HG03342 (cell line): Measurements from ENCODE around the gene ZC2HC1B.
A peak's percentile ranks its signal among the peaks of the same experiment; 100 is the strongest.
"Not testable (repeated sequence)": the region's sequence is repeated elsewhere in the genome, so short reads cannot be mapped to it uniquely, and the experiment has no call there.

Experiments
- ATAC-seq: cut with Tn5 transposase; IDR thresholded peaks from one replicate; pipeline ENCODE4 v1.9.1; 2021; ENCODE audit warnings: mild to moderate bottlenecking, moderate library complexity; ENCODE audit not compliant: unreplicated experiment

ZC2HC1B gene, protein sequence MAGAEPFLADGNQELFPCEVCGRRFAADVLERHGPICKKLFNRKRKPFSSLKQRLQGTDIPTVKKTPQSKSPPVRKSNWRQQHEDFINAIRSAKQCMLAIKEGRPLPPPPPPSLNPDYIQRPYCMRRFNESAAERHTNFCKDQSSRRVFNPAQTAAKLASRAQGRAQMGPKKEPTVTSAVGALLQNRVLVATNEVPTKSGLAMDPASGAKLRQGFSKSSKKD

GRCh38 chr6:143864234-143864633 lies at the start of gene ZC2HC1B:
Gene ZC2HC1B (plus strand): TSS chr6:143864474. CDS start chr6:143864540, 66 bp downstream.
- no peak for ATAC-seq

- ATAC-seq: no peak
These were observed 46.7 kb upstream of the ZC2HC1B start for GRCh38 chr6:143817621-143818020.

GRCh38 chr6:143821359-143821758 lies 42.9 kb upstream of the ZC2HC1B start:
- ATAC-seq: no peak

DNA sequence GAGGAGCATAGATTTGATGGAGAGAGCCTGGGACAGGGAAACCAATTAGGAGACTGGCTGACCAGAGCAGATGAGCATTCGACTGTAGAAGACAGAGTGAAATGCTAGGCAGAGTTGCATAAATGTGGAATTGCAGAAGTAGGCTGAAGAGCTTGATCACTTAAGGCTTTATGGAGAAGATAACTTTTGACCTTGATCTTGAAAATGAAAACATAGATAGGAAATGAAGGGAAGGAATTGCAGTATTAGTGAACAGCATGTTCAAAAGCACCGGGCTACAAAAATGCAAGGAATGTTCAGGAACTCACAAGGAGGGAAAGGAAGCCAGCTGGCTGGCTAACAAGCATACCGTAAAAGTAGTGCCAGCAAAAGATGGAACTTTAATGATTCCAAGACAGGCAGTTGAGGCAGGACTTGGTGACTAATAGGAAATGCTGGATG lies 41.7 kb upstream of the ZC2HC1B start:
- ATAC-seq: no peak

- ATAC-seq: no peak
These were observed 40.7 kb upstream of the ZC2HC1B start for GRCh38 chr6:143823548-143823947.

DNA sequence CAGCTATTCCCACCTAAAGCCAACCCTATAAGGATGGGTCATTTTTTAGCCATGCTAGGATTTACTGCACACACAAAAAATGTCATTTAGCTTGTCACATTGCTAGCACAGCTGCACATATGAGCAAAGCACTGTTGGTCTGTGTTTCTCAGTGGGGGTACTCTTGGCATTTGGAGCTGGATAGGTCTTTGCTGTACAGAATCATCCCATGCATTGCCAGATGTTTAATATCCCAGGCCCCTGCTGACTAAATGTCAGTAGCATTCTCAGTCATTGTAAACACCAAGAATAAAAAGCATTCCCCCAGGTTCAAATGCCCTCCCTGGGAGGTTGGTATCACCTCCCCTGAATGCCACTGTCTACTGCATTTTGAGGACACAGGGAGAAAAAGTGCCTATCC lies 35.7 kb upstream of the ZC2HC1B start:
- ATAC-seq: no peak

GRCh38 chr6:143836150-143836549 lies 28.1 kb upstream of the ZC2HC1B start:
- no peak for ATAC-seq

DNA sequence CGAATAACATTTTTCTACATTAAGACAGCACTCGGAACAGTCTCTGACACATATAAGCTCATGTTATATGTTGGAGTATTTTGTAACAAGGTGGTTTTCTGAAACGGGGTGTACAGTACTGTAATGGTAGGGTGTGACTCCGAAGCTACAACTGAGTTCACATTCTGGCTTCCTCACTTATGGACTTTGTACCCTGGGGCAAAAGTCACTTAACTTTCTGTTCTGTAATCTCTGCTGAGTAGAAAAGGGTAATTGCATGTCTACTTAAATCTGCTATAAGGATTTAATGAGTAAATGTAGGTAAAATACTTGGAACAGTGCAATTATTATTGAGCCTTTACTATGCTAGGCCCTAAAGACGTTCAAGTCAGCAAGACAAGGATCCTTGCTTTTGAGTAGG lies 25.9 kb upstream of the ZC2HC1B start:
- no peak for ATAC-seq

GRCh38 chr6:143839196-143839595 lies 25.1 kb upstream of the ZC2HC1B start:
- ATAC-seq: no peak

- ATAC-seq: no peak
These were observed 23.5 kb upstream of the ZC2HC1B start for GRCh38 chr6:143840595-143841265.

DNA sequence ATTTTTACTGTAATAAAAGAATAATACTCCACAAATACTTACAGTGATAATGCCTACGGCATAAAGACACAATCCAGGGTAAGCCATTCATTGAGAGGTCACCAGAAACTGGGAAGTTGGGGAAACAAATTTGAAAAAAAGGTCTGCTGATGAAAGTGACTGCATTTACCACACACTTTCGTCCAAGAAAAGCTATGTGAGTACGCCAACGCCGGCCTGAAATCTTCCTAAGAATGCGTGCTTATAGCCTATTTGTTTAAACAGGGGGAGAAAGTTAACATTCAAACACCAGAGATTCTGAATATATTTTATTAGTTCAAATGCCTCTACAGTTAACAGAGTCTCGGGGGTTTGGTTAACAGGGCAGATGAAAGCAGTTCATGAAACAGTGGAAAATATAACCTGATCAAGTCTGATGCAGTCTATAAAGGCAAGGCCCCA lies 21.8 kb upstream of the ZC2HC1B start:
- peak; percentile 0 for ATAC-seq

GRCh38 chr6:143842902-143843676 lies 21.2 kb upstream of the ZC2HC1B start, which contains the start of gene LTV1:
Gene LTV1 (plus strand): TSS chr6:143843338. CDS start chr6:143843478, 140 bp downstream.
- peak; percentile 99 for ATAC-seq

GRCh38 chr6:143843677-143843999 lies 20.6 kb upstream of the ZC2HC1B start:
- peak; percentile 9 for ATAC-seq

GRCh38 chr6:143844006-143844405 lies 20.3 kb upstream of the ZC2HC1B start:
- ATAC-seq: no peak

DNA sequence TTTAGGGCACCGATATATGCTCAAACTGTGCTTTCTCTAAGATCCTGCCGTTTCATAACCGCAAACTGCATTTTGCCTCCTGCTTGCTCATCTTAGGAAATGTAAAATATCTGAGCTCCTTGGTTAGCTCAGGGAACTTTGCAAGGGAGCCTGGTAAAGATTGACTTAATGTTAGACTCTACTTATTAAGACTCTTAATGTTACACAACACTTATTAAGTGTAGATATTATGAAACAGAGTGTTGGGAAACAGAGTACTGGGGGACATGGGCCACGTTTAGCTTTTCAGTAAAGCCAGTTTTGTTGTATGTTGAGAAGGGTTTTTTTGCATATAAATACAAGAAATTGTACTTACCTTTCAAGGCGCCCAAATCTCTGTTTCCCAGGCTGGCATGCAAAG lies 19.2 kb upstream of the ZC2HC1B start:
- ATAC-seq: no peak

DNA sequence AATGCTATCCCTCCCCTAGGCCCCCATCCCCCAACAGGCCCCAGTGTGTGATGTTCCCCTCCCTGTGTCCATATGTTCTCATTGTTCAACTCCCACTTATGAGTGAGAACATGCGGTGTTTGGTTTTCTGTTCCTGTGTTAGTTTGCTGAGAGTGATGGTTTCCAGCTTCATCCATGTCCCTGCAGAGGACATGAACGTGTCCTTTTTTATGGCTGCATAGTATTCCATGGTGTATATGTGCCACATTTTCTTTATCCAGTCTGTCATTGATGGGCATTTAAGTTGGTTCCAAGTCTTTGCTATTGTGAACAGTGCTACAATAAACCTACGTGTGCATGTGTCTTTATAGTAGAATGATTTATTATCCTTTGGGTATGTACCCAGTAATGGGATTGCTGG lies 12.6 kb upstream of the ZC2HC1B start:
- not testable (repeated sequence) for ATAC-seq

DNA sequence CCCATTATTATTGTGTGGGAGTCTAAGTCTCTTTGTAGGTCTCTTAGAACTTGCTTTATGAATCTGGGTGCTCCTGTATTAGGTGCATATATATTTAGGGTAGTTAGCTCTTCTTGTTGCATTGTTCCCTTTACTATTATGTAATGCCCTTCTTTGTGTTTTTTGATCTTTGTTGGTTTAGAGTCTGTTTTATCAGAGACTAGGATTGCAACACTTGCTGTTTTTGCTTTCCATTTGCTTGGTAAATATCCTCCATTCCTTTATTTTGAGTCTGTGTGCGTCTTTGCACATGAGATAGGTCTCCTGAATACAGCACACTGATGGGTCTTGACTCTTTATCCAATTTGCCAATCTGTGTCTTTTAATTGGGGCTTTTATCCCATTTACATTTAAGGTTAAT lies 9.2 kb upstream of the ZC2HC1B start:
- not testable (repeated sequence) for ATAC-seq

DNA sequence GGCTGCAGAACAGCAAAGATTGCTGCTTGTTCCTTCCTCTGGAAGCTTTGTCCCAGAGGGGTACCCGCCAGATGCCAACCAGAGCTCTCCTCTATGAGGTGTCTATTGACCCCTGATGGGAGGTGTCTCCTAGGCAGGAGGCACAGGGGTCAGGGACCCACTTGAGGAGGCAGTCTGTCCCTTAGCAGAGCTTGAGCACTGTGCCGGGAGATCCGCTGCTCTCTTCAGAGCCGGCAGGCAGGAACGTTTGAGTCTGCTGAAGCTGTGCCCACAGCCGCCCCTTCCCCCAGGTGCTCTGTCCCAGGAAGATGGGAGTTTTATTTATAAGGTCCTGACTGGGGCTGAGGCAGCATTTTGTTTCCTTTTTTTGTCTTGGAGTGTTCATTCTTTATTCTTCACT lies 7.5 kb upstream of the ZC2HC1B start:
- ATAC-seq: not testable (repeated sequence)

DNA sequence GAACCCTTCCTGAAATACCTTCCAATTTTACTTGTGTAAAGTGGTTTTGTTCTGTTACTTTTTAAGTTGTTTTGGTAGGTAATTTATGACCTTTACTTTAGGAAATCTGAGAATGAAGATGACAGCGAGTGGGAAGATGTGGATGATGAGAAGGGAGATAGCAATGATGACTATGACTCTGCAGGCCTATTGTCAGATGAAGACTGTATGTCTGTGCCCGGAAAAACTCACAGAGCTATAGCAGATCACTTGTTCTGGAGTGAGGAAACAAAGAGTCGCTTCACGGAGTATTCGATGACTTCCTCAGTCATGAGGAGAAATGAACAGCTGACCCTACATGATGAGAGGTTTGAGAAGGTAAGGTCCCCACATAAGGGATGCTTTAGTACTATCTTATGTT lies 6.6 kb upstream of the ZC2HC1B start:
- ATAC-seq: no peak

- no peak for ATAC-seq
These were observed 4.2 kb upstream of the ZC2HC1B start for GRCh38 chr6:143859891-143860660.

GRCh38 chr6:143863771-143864170 lies 503 bp upstream of the ZC2HC1B start:
- ATAC-seq: no peak
